GM23338 (cell line): ENCODE data around the gene PITPNC1.

Source experiments
- CTCF ChIP-seq, 2 experiments: fragments of 200-600 bp in 1 of 2; sonication (generic) in 1 of 2; conservative IDR thresholded peaks; 2 replicates each; pipeline versions ENCODE4 v1.5.1 to v1.6.1; 2016 to 2017; ENCODE audit warnings: antibody characterized with exemption in 2 of 2, low read depth in 2 of 2, mild to moderate bottlenecking in 2 of 2, moderate library complexity in 1 of 2
- EZH2 ChIP-seq: fragments of 200-600 bp; sonication (generic); IDR thresholded peaks from one replicate; pipeline ENCODE4 v1.8.0; 2017; ENCODE audit warnings: antibody characterized with exemption, mild to moderate bottlenecking, low read depth; ENCODE audit not compliant: unreplicated experiment
- EZH2phosphoT487 ChIP-seq: fragments of 200-600 bp; sonication (generic); IDR thresholded peaks from one replicate; pipeline ENCODE4 v1.8.1; 2018; ENCODE audit warnings: antibody characterized with exemption; ENCODE audit not compliant: unreplicated experiment
- POLR2AphosphoS5 ChIP-seq: IDR thresholded peaks from 2 replicates; pipeline ENCODE4 v1.6.1; 2016; ENCODE audit warnings: antibody characterized with exemption, low read depth

GRCh38 chr17:67700725-67701119 lies 323.6 kb downstream of the PITPNC1 start:
- no peak for TF ChIP-seq CTCF (conservative IDR thresholded peaks at IDR 0.05; ENCODE audit: low read depth in 2 of 2)
- no peak for TF ChIP-seq EZH2phosphoT487
- no peak for TF ChIP-seq POLR2AphosphoS5
- TF ChIP-seq EZH2, result no peak
